GM23248 (cell line): Measurements from ENCODE around the gene SLC2A10.

ENCODE experiments used
- EZH2 ChIP-seq: fragments of 200-600 bp; sonication (generic); IDR thresholded peaks from 2 replicates; pipeline ENCODE4 v1.6.1; 2018; ENCODE audit warnings: antibody characterized with exemption, mild to moderate bottlenecking; ENCODE audit not compliant: insufficient read depth, poor library complexity, severe bottlenecking
- EZH2phosphoT487 ChIP-seq: fragments of 200-600 bp; sonication (generic); IDR thresholded peaks from 2 replicates; pipeline ENCODE4 v1.6.1; 2018; ENCODE audit warnings: antibody characterized with exemption, moderate library complexity, mild to moderate bottlenecking, low read depth; ENCODE audit not compliant: insufficient read depth

- TF ChIP-seq EZH2 (no peak), EZH2phosphoT487 (no peak)
These were observed 33.6 kb downstream of the SLC2A10 start for GRCh38 chr20:46743088-46743487.
